22Rv1 (cell line): Measurements from ENCODE around the gene PLEKHA5.

ENCODE experiments used
- ZFX ChIP-seq: fragments of 450-650 bp; IDR thresholded peaks from 2 replicates; pipeline ENCODE4 v1.6.1; 2017; ENCODE audit warnings: antibody characterized with exemption, borderline replicate concordance
- TF ChIP-seq, protein P1 (sequence below): fragments of 450-650 bp; IDR thresholded peaks from 2 replicates; pipeline ENCODE4 v1.5.1; 2017; ENCODE audit warnings: mild to moderate bottlenecking

DNA sequence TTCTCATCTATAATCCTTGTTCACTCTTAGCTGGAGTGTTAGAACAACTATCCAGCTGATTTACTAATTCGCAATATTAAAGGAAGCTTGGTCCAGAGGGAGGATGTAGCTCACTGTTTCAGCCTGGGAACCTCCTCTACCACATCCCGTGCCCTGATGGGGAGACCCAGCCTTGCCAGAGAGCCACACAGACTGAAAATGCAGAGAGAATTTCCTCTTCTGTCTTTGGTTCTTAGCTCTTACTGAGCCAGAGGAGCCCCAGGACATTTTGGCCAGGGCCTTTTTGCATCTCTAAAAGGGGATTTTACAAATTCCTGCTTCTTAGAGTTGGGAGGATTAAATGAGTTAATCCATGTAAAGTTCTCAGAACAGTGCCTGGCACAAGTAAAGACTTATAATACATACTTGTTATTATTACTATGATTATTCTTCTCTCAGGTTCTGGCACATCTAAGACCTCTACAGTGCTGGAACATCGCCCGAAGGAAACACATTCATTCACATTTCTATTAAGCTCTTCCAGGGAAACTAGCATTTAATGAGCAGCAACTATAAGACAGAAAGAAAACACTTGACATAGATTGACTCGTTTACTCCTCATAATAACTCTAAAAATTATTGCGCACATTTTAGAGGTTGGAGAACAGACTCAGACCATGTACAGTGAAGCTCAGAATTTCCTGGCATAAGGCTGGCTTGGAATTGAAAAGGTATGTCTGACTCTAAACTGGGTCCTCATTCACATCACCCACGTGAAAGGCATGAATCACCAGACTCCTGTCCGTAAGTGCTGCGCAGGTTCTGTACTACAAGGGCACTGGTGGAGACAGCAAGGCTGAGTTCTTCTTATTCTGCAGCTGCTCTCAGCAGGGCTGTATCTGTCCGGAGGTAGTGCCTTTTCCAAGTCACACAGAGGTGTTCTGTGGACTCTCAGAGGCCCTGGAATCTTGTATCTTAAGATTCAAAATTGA is 282.0 kb downstream of the PLEKHA5 start:
- TF ChIP-seq, protein P1, sequence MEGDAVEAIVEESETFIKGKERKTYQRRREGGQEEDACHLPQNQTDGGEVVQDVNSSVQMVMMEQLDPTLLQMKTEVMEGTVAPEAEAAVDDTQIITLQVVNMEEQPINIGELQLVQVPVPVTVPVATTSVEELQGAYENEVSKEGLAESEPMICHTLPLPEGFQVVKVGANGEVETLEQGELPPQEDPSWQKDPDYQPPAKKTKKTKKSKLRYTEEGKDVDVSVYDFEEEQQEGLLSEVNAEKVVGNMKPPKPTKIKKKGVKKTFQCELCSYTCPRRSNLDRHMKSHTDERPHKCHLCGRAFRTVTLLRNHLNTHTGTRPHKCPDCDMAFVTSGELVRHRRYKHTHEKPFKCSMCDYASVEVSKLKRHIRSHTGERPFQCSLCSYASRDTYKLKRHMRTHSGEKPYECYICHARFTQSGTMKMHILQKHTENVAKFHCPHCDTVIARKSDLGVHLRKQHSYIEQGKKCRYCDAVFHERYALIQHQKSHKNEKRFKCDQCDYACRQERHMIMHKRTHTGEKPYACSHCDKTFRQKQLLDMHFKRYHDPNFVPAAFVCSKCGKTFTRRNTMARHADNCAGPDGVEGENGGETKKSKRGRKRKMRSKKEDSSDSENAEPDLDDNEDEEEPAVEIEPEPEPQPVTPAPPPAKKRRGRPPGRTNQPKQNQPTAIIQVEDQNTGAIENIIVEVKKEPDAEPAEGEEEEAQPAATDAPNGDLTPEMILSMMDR: no peak
- TF ChIP-seq ZFX: no peak
